Measurements from ENCODE around the gene WDR86.

The WDR86 gene

DNA sequence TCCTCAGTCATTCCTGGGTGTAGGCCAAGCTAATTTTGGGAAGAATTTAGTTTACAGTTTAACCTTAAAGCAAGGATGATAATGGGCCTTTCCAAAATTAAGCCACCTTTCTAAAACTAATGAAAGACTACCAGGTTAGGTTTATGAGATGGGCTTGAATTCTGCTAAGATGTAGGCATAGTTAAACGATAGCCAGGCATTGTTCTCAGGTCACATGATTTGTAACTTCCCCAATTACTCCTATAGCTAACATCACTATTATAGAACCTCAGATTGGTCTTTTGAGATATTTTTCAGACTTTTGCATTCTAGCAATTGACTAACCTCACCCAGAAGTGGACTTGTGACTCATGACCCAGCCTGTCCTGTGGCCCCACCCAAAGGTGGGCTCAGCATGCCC is 75.2 kb downstream of the WDR86 start:
- no peak for DNase-seq (ENCODE audit: low spot score in 2 of 2)
- H3K9me3 Mint-ChIP-seq: peaks cover 2% of the 10 kb centered on the region
- H3K27me3 Mint-ChIP-seq: no peaks in the 10 kb centered on the region
- H3K4me3 Mint-ChIP-seq: no peak overlapping the region
- no peak overlapping the region for H3K27ac Mint-ChIP-seq
- peaks cover 1% of the 10 kb centered on the region for H3K36me3 Mint-ChIP-seq
- ATAC-seq (ENCODE audit: low read depth): peak; percentile 50
- H3K4me1 Mint-ChIP-seq: peaks cover 9% of the 10 kb centered on the region
